Gastrocnemius medialis (tissue), 4 donors: ENCODE measurements around the gene ELMO1. TPM values are rescaled to one million over a fixed set of nuclear protein-coding genes. Genes with fewer than 3 reads are reported as not detected.

Source experiments
- ATAC-seq, 2 donors: fragments of 150-250 bp; one replicate each; pipeline ENCODE4 v1.9.1; 2016
- DNase-seq, 2 donors: peaks; one replicate each; pipeline ENCODE4 v3.0.0-alpha.2; 2019
- H3K27ac ChIP-seq, 4 donors: fragments of 200-600 bp; sonication (generic); 1 replicate in 1 of 4; 2 replicates in 3 of 4; pipeline ENCODE4 v1.5.1; 2016 to 2018; ENCODE audit warnings: mild to moderate bottlenecking in 2 of 4, moderate library complexity in 1 of 4
- H3K27me3 ChIP-seq, 3 donors: fragments of 200-600 bp; sonication (generic) in 2 of 3; 1 replicate in 1 of 3; 2 replicates in 2 of 3; pipeline versions ENCODE4 v1.5.1 to v1.6.0; 2016 to 2019; ENCODE audit warnings: mild to moderate bottlenecking in 1 of 3, moderate library complexity in 1 of 3
- H3K36me3 ChIP-seq, 2 donors: fragments of 200-600 bp; sonication (generic) in 1 of 2; one replicate each; pipeline ENCODE4 v1.5.1; 2017 to 2018
- H3K4me1 ChIP-seq, 2 donors: fragments of 200-600 bp; sonication (generic) in 1 of 2; one replicate each; pipeline ENCODE4 v1.5.1; 2016 to 2017; ENCODE audit warnings: mild to moderate bottlenecking in 2 of 2
- H3K4me3 ChIP-seq, 4 donors: fragments of 200-600 bp; sonication (generic) in 3 of 4; 1 replicate in 1 of 4; 2 replicates in 3 of 4; pipeline ENCODE4 v1.5.1; 2016 to 2019; ENCODE audit warnings: mild to moderate bottlenecking in 2 of 4
- H3K9me3 ChIP-seq, 3 donors: fragments of 200-600 bp; sonication (generic) in 2 of 3; 1 replicate in 1 of 3; 2 replicates in 2 of 3; pipeline ENCODE4 v1.5.1; 2016 to 2019
- POLR2A ChIP-seq, 2 donors: fragments of 450-650 bp; IDR thresholded peaks; one replicate each; pipeline ENCODE4 v1.6.1; 2017; ENCODE audit warnings: antibody characterized with exemption in 2 of 2, mild to moderate bottlenecking in 2 of 2, moderate library complexity in 2 of 2
- in situ Hi-C, 4 donors: fragments of 200-750 bp; cut with MboI; loops; one replicate each; pipeline versions ENCODE4 v1.15.0 to v1.8.0; 2017; ENCODE audit warnings: low sequenced_read_pairs in 4 of 4
- intact Hi-C: fragments of 100-400 bp; cut with DNase I; formaldehyde crosslinking; loops from one replicate; pipeline ENCODE4 v1.15.1; 2023; ENCODE audit warnings: low total_unique reads
- total RNA-seq, 4 donors: library from RNA; depleted of rRNA; stranded (reverse); fragments of >200 nt; gene quantifications; one replicate each; pipeline versions ENCODE4 v1.1.0 to v1.2.3, GENCODE V29; 2016
- TF ChIP-seq, protein P1 (sequence below), 5 experiments: fragments of 450-650 bp in 3 of 5; fragments of 200-600 bp in 2 of 5; sonication (generic) in 2 of 5; IDR thresholded peaks in 4 of 5; conservative IDR thresholded peaks in 1 of 5; 1 replicate in 4 of 5; 2 replicates in 1 of 5; pipeline ENCODE4 v1.5.1; 2016 to 2019; ENCODE audit warnings: antibody characterized with exemption in 5 of 5, mild to moderate bottlenecking in 3 of 5, moderate library complexity in 3 of 5

ELMO1 gene
- total RNA-seq, 4 donors from 2014 or later = 8.4 to 18.9 (median 14.6) TPM

DNA sequence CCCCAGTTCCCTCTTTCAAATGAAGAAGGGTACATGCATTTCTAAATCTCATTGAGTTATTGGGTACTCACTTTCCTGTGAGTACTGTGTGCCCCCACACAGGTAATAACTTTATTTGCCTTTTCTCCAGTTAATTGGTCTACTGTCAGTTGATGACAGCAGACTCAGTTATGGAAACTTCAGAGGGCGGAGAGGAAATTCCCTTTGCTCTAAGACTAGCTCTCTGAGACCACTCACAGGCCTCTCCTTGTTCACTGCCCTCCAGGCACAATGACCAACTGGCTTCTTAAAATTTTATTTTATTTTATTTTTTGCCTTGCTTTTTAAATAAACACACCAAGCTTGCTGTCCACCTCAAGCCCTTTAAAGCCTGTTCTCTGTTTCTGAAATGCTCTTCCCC lies 488.6 kb downstream of the ELMO1 start:
- H3K4me3 ChIP-seq = no peak overlapping the region
- H3K27ac ChIP-seq = no peak overlapping the region
- intact Hi-C loops = no loop called here
- in situ Hi-C loops = loop anchor here in 1 of 4 donors (5.0 kb wide), 1 partner anchor 222 kb away; no protein-coding TSS in a partner anchor
- no peaks in the 10 kb centered on the region for H3K27me3 ChIP-seq
- H3K36me3 ChIP-seq = no peaks in the 10 kb centered on the region
- peaks cover 0 to 5% of the 10 kb centered on the region in 2 donors for H3K4me1 ChIP-seq
- H3K9me3 ChIP-seq = no peaks in the 10 kb centered on the region
- DNase-seq (no peak), ATAC-seq (no peak)
- no peak for TF ChIP-seq POLR2A (IDR thresholded peaks at IDR 0.05)
- TF ChIP-seq, protein P1, sequence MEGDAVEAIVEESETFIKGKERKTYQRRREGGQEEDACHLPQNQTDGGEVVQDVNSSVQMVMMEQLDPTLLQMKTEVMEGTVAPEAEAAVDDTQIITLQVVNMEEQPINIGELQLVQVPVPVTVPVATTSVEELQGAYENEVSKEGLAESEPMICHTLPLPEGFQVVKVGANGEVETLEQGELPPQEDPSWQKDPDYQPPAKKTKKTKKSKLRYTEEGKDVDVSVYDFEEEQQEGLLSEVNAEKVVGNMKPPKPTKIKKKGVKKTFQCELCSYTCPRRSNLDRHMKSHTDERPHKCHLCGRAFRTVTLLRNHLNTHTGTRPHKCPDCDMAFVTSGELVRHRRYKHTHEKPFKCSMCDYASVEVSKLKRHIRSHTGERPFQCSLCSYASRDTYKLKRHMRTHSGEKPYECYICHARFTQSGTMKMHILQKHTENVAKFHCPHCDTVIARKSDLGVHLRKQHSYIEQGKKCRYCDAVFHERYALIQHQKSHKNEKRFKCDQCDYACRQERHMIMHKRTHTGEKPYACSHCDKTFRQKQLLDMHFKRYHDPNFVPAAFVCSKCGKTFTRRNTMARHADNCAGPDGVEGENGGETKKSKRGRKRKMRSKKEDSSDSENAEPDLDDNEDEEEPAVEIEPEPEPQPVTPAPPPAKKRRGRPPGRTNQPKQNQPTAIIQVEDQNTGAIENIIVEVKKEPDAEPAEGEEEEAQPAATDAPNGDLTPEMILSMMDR (IDR thresholded peaks at IDR 0.05 in 4 of 5, conservative IDR thresholded peaks at IDR 0.05 in 1 of 5) = no peak

DNA sequence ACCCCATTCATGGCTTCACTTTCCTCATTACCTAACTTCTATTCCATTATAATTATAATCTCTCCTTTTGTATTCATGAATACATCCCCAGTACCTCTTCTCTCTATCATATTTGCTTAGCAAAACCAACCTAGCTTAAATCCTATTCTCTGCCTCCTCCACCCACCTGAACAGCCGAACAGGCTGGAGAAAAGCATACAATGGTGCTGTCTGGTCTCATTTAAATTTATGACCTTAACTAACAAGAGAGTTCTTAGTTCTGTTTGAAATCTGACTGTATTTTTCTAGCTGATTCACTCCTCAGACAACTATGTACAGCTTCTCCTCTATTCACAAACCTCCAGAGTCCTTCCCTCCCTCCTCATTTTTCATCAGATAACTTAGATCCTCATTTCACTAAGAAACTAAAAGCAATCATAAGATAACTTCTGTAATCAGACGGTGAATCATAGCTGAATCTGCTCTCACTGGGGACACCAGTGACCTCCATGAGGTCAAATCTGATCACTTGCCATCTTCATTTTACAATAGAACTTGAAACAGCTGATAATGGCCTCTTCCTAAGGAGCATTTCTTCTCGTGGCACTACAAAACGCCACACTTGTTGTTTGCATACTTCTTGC lies 490.4 kb downstream of the ELMO1 start:
- intact Hi-C loops = no loop called here

DNA sequence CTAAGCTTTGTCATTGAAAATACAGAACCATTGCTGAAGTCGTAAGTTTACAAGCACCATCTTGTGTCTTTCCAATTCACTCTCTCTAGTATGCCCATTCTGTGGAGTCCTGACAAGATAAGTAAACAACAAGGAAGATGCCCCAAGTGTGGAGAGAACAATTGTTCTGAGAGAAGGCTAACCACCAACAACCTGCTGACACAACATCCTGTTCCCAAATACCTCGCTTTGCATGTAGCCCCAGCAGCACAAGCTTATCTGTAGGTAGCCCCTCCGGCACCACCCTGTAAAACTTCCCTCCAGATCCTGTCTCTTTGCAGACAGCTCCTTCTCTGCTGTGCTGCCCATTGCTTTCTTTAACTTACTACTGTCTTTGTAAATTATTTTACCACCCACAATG lies 491.0 kb downstream of the ELMO1 start:
- H3K4me3 ChIP-seq = no peak overlapping the region
- H3K4me1 ChIP-seq = peaks cover 0 to 5% of the 10 kb centered on the region in 2 donors
- TF ChIP-seq POLR2A (IDR thresholded peaks at IDR 0.05) = no peak
- TF ChIP-seq, protein P1 (IDR thresholded peaks at IDR 0.05 in 4 of 5, conservative IDR thresholded peaks at IDR 0.05 in 1 of 5) = no peak
- no peaks in the 10 kb centered on the region for H3K27me3 ChIP-seq
- in situ Hi-C loops = no loop called here
- no peak overlapping the region for H3K27ac ChIP-seq
- intact Hi-C loops = no loop called here
- H3K9me3 ChIP-seq = no peaks in the 10 kb centered on the region
- DNase-seq (no peak), ATAC-seq (no peak)
- H3K36me3 ChIP-seq = no peaks in the 10 kb centered on the region

More for the DNA sequence above, 490.4 kb downstream of the ELMO1 start:
- Histone ChIP-seq H3K9me3 (no peaks in the 10 kb centered on the region), H3K36me3 (no peaks in the 10 kb centered on the region), H3K27me3 (no peaks in the 10 kb centered on the region), H3K4me3 (no peak overlapping the region), H3K27ac (no peak overlapping the region), H3K4me1 (peaks cover 0 to 5% of the 10 kb centered on the region in 2 donors)
- in situ Hi-C loops = no loop called here
- TF ChIP-seq, protein P1 (IDR thresholded peaks at IDR 0.05 in 4 of 5, conservative IDR thresholded peaks at IDR 0.05 in 1 of 5) = no peak
- TF ChIP-seq POLR2A (IDR thresholded peaks at IDR 0.05) = no peak
- ATAC-seq = peak in 1 of 2 donors; percentile 26
- DNase-seq = no peak

DNA sequence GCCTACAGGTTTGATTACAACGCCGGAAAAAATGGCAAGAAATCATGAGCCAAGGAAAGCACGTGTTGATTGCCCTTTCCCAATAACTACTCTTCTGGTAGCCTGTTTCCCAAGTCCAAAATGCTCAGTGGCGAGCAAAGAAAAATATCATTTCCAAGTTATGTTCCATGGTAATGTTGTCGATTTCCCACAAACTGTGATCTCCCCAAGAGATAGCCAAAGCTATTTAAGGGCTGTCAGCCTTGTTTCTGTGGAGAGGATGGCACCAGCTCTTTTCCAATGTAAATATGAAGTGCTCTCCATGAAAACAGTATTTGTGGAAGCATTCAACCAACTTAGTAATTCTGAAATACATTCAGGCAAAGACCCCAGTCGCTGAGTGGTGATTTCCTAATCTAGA lies 491.9 kb downstream of the ELMO1 start:
- Histone ChIP-seq H3K36me3 (no peaks in the 10 kb centered on the region), H3K4me3 (no peak overlapping the region), H3K9me3 (no peaks in the 10 kb centered on the region), H3K27me3 (no peaks in the 10 kb centered on the region), H3K4me1 (peaks cover 0 to 2% of the 10 kb centered on the region in 2 donors), H3K27ac (no peak overlapping the region)
- intact Hi-C loops (no loop called here), in situ Hi-C loops (no loop called here)
- TF ChIP-seq, protein P1 (IDR thresholded peaks at IDR 0.05 in 4 of 5, conservative IDR thresholded peaks at IDR 0.05 in 1 of 5) = no peak
- TF ChIP-seq POLR2A (IDR thresholded peaks at IDR 0.05) = no peak
- no peak for ATAC-seq
- DNase-seq = no peak
